NCI-H146 treated with DMSO at 0.1 percent for 48 hours (cell line): Measurements from ENCODE around the gene SULT1E1.

ENCODE experiments used
- DNase-seq: peaks from one replicate; lab custom pipeline; 2025; ENCODE audit not compliant: unreplicated experiment; lab: John Stamatoyannopoulos, UW

SULT1E1 gene

DNA sequence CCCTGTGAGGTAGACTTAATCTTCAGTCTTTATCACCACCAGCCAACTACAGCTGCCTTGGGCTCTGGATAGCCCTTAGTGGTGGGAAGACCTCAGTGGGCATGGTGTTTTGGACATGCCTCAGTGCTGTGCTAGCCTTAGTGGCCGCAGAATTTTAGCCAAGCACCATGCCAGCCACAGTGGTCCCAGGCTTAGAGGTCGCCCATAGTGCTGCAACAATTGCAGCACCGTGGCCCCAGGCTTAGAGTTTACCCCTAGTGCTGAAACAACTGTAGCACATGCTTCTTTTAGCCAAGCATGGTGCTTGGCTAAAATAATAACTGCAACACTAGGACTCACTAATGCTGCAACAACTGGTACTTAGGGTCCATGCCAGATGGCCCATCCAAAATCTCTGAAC is 60.6 kb downstream of the SULT1E1 start:
- DNase-seq: no peak

DNA sequence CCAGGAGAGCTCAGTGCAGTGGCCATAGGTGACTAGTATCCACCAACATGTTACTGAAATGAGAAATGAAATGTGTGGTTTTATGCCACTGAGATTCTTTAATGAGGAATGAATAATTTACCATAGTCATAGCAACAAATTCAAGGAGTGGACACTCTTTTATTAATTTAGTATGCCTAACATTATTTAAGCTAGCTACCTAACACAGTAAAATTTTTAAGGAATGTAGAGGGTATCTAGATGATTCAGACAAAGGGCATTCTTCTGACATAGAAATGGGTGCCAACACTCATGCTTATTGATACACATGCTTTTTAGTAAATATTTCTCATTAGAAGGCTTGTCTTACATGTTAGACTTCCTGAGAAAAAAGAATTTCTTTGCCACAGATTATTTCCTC is 66.2 kb downstream of the SULT1E1 start:
- no peak for DNase-seq
